ENCODE results near the gene CYSRT1.

The CYSRT1 gene

DNA sequence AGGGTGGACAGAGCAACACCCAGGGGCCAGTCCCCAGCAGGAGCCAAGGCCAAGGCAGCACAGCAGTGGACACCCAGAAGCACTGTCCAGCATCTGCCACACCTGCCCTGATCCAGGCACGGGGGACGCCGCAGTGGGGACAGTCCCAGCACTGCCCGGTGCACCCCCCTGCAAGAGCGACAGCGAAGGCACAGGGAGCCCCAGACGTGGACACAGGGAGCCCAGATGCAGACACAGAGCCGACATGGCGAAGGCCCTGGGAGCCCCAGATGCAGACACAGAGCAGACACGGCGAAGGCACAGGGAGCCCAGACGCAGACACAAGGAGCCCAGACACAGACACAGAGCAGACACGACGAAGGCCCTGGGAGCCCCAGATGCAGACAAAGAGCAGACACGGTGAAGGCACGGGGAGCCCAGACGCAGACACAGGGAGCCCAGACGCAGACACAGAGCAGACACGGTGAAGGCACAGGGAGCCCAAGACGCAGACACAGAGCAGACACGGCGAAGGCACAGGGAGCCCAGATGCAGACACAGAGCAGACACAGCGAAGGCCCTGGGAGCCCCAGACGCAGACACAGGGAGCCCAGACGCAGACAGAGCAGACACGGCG, 40.9 kb upstream of the CYSRT1 start:
- Histone ChIP-seq H3K4me3 (ENCODE audit: extremely low read depth, insufficient read depth, low read length, poor library complexity, severe bottlenecking) (no peak overlapping the region), H3K4me1 (ENCODE audit: control insufficient read depth, insufficient read depth, low read length, poor library complexity, severe bottlenecking) (peaks cover 10% of the 10 kb centered on the region), H3K9me3 (ENCODE audit: control insufficient read depth, low read length) (no peaks in the 10 kb centered on the region), H3K36me3 (ENCODE audit: control insufficient read depth, insufficient read depth, low read length) (peaks cover 52% of the 10 kb centered on the region), H3K27ac (ENCODE audit: low read depth, low read length, severe bottlenecking) (no peak overlapping the region)
- 94 to 97% methylated on average over 27 of the region's 27 CpGs for WGBS, 2 experiments (ENCODE audit: insufficient coverage in 2 of 2)

GRCh38 chr9:137184881-137185660, 39.9 kb upstream of the CYSRT1 start:
- H3K9me3 ChIP-seq (ENCODE audit: control insufficient read depth, low read length), result no peaks in the 10 kb centered on the region
- H3K4me1 ChIP-seq (ENCODE audit: control insufficient read depth, insufficient read depth, low read length, poor library complexity, severe bottlenecking), result peaks cover 18% of the 10 kb centered on the region
- WGBS, 2 experiments (ENCODE audit: insufficient coverage in 2 of 2), result 96 to 97% methylated on average over 42 to 47 of the region's 48 CpGs
- H3K27ac ChIP-seq (ENCODE audit: low read depth, low read length, severe bottlenecking), result no peak overlapping the region
- H3K36me3 ChIP-seq (ENCODE audit: control insufficient read depth, insufficient read depth, low read length), result peaks cover 52% of the 10 kb centered on the region
- H3K4me3 ChIP-seq (ENCODE audit: extremely low read depth, insufficient read depth, low read length, poor library complexity, severe bottlenecking), result no peak overlapping the region

DNA sequence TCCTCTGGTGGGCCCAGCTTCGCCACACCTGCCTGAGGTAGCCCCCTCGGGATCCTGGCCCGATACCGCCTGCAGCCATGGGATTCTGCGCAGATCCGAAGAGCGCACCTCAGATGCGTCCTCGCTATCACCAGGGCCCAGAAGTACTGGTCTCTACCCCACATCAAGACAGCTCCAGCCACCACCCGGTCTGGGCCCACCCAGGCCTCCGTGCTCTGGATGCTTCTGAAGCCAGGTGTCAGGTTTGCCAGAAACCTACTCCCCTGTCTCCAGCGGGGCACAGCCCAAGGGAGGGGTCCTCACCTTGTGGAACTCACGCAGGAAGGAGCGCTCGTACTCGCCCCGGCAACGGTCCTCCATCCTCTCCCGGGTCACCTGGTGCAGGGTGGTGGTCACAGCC, 39.1 kb upstream of the CYSRT1 start:
- Histone ChIP-seq H3K27ac (ENCODE audit: low read depth, low read length, severe bottlenecking) (no peak overlapping the region), H3K4me1 (ENCODE audit: control insufficient read depth, insufficient read depth, low read length, poor library complexity, severe bottlenecking) (peaks cover 21% of the 10 kb centered on the region), H3K36me3 (ENCODE audit: control insufficient read depth, insufficient read depth, low read length) (peaks cover 51% of the 10 kb centered on the region), H3K9me3 (ENCODE audit: control insufficient read depth, low read length) (no peaks in the 10 kb centered on the region), H3K4me3 (ENCODE audit: extremely low read depth, insufficient read depth, low read length, poor library complexity, severe bottlenecking) (no peak overlapping the region)
- 97% methylated on average over 16 to 19 of the region's 19 CpGs for WGBS, 2 experiments (ENCODE audit: insufficient coverage in 2 of 2)

DNA sequence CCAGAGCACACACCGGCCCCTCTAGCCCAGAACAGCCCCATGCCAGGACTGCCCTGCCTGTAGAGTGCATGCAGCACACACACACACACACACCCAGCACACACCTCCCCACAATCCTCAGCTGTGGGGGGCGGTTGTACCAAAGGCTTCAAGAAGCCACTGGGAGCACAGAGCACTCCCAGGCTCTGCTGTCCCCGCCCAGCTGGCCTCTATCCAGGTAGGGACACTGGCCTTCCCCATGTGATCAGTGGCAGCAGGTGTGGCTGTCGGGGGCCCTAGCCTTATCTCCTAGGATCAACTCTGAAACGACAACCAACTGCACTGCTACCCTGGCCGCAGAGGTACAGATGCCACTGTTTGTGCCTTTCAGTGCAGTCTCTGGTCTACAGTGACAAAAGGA, 38.6 kb upstream of the CYSRT1 start:
- H3K27ac ChIP-seq (ENCODE audit: low read depth, low read length, severe bottlenecking), result no peak overlapping the region
- WGBS, 2 experiments (ENCODE audit: insufficient coverage in 2 of 2), result 93 to 96% methylated on average over 5 to 6 of the region's 6 CpGs
- peaks cover 51% of the 10 kb centered on the region for H3K36me3 ChIP-seq (ENCODE audit: control insufficient read depth, insufficient read depth, low read length)
- peaks cover 21% of the 10 kb centered on the region for H3K4me1 ChIP-seq (ENCODE audit: control insufficient read depth, insufficient read depth, low read length, poor library complexity, severe bottlenecking)
- H3K4me3 ChIP-seq (ENCODE audit: extremely low read depth, insufficient read depth, low read length, poor library complexity, severe bottlenecking), result no peak overlapping the region
- H3K9me3 ChIP-seq (ENCODE audit: control insufficient read depth, low read length), result no peaks in the 10 kb centered on the region

- WGBS, 2 experiments (ENCODE audit: insufficient coverage in 2 of 2), result 89 to 95% methylated on average over 15 of the region's 15 CpGs
- Histone ChIP-seq H3K36me3 (ENCODE audit: control insufficient read depth, insufficient read depth, low read length) (peaks cover 51% of the 10 kb centered on the region), H3K9me3 (ENCODE audit: control insufficient read depth, low read length) (no peaks in the 10 kb centered on the region), H3K4me1 (ENCODE audit: control insufficient read depth, insufficient read depth, low read length, poor library complexity, severe bottlenecking) (peaks cover 21% of the 10 kb centered on the region), H3K27ac (ENCODE audit: low read depth, low read length, severe bottlenecking) (no peak overlapping the region), H3K4me3 (ENCODE audit: extremely low read depth, insufficient read depth, low read length, poor library complexity, severe bottlenecking) (peak overlapping the region; percentile 91)
Measured at GRCh38 chr9:137187386-137187785, 37.6 kb upstream of the CYSRT1 start.

GRCh38 chr9:137188086-137188489, 36.9 kb upstream of the CYSRT1 start:
- Histone ChIP-seq H3K4me3 (ENCODE audit: extremely low read depth, insufficient read depth, low read length, poor library complexity, severe bottlenecking) (peak overlapping the region; percentile 91), H3K9me3 (ENCODE audit: control insufficient read depth, low read length) (no peaks in the 10 kb centered on the region), H3K36me3 (ENCODE audit: control insufficient read depth, insufficient read depth, low read length) (peaks cover 46% of the 10 kb centered on the region), H3K27ac (ENCODE audit: low read depth, low read length, severe bottlenecking) (peak overlapping the region; percentile 94), H3K4me1 (ENCODE audit: control insufficient read depth, insufficient read depth, low read length, poor library complexity, severe bottlenecking) (peaks cover 21% of the 10 kb centered on the region)
- WGBS, 2 experiments (ENCODE audit: insufficient coverage in 2 of 2), result 0 to 1% methylated on average over 22 to 29 of the region's 31 CpGs

DNA sequence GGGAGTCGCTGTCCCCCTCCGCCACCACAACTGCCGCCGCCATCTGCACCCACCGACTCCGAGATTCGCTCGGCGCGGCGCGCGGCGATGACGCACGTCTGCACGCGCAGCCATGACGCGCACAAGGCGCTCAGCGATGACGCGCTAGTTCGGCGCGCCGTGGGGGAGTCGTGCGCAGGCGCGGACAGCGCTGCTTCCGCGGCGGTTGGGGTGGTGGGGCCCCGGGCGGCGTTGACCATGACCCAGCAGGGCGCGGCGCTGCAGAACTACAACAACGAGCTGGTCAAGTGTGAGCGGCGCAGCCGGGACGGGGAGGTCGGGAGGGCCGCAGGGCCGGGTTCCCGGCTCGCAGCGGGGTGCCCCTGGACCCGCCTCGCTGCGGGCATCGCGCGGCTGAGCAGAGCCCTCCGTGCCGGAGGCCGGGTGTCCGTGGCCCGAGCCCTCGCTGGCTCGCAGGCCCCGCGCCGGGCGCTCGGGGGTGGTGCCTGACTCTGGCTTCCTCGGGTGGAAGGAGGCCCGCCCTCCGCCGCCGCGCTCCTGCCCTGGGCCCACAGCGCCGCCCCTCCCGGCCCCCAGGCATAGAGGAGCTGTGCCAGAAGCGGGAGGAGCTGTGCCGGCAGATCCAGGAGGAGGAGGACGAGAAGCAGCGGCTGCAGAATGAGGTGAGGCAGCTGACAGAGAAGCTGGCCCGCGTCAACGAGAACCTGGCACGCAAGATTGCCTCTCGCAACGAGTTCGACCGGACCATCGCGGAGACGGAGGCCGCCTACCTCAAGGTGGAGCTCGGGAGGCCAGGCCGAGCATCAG, 36.3 kb upstream of the CYSRT1 start, which contains the start of the genes ANAPC2 and SSNA1:
Gene ANAPC2 (minus strand): TSS at position 71 of the 807 bp plus-strand sequence. CDS start 28 bp downstream, at position 43.
Gene SSNA1 (plus strand): TSS at position 187 of the 807 bp plus-strand sequence. CDS start 51 bp downstream, at position 238.
- 0 to 1% methylated on average over 77 to 94 of the region's 98 CpGs for WGBS, 2 experiments (ENCODE audit: insufficient coverage in 2 of 2)
- H3K27ac ChIP-seq (ENCODE audit: low read depth, low read length, severe bottlenecking), result peak within 1 kb of the TSS; percentile 94

DNA sequence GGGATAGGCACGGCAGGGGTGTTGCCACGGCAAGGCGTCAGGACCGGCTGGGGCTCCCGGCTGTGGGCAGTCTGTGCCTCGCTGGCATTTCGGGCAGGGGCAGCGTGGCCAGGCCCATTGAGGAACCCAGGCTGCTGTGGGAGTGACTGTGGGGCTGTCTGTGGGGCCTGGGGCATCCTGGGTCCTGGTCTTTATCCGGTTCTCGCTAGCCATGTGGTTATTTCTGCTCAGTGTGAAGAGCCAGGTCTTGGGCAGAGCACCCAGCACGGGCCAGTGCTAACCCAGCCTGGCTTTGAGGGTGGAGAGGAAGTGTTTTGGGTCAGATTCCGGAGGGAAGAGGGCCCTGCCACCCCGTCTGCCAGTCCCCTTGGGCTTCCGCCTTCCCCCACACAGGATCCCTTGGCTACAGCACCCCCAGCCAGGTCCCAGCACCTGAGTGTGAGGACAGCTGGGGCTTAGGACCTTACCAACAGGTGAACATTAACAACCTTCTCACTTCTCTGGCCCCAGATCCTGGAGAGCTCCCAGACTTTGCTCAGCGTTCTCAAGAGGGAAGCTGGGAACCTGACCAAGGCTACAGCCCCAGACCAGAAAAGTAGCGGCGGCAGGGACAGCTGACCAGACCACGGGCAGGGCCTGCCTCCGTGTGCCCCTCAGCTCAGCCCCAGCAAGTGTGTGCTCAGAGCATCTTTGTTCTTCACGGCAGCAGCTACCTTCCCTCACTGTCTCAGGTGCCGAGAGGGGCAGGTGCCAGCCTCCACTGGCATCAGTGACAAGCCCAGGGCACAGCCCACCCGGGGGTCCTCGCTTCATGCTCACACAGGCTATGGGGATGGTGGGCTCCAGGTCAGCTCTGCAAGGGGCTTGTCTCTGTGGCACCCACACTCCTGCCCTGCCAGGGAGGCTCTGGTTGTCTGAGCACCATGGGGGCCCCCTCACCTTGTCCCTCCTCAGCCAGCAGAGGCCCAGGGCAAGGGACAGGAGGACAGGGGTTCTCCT, 35.4 kb upstream of the CYSRT1 start:
- H3K4me1 ChIP-seq (ENCODE audit: control insufficient read depth, insufficient read depth, low read length, poor library complexity, severe bottlenecking), result peaks cover 21% of the 10 kb centered on the region
- H3K4me3 ChIP-seq (ENCODE audit: extremely low read depth, insufficient read depth, low read length, poor library complexity, severe bottlenecking), result peak overlapping the region; percentile 91
- 54 to 56% methylated on average over 18 to 21 of the region's 23 CpGs for WGBS, 2 experiments (ENCODE audit: insufficient coverage in 2 of 2)
- H3K9me3 ChIP-seq (ENCODE audit: control insufficient read depth, low read length), result no peaks in the 10 kb centered on the region
- H3K36me3 ChIP-seq (ENCODE audit: control insufficient read depth, insufficient read depth, low read length), result peaks cover 39% of the 10 kb centered on the region
- peak overlapping the region; percentile 94 for H3K27ac ChIP-seq (ENCODE audit: low read depth, low read length, severe bottlenecking)

More for the DNA sequence above, 36.3 kb upstream of the CYSRT1 start, which contains the start of the genes ANAPC2 and SSNA1:
- peaks cover 21% of the 10 kb centered on the region for H3K4me1 ChIP-seq (ENCODE audit: control insufficient read depth, insufficient read depth, low read length, poor library complexity, severe bottlenecking)
- H3K4me3 ChIP-seq (ENCODE audit: extremely low read depth, insufficient read depth, low read length, poor library complexity, severe bottlenecking), result peak within 1 kb of the TSS; percentile 91
- H3K36me3 ChIP-seq (ENCODE audit: control insufficient read depth, insufficient read depth, low read length), result peaks cover 42% of the 10 kb centered on the region
- no peaks in the 10 kb centered on the region for H3K9me3 ChIP-seq (ENCODE audit: control insufficient read depth, low read length)

DNA sequence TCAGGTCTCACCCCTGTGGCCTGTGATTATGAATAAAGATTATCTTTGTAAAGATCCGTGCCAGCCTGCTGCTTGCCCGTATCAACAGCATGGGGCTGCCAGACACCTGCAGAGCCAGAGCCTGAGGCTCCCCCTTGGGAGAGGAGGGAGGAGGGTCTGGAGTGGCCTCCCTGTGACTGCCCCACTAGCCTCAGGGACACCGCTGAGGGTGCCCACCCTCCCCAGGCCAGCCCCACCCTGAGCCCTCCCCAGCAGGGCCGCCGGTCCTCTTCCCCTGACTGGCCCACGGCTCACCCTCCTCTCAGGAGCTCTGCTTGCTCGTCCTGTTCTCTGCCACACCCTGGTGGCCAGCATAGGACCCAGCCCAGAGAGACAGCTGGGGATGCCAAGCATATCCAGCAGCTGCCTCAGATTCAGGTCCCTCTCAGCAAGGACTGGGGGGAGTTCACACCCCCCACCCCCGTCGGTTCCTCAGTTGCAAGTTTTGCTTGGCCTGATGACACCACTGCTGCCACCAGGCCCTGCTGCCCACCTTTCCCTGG, 34.6 kb upstream of the CYSRT1 start:
- WGBS, 2 experiments (ENCODE audit: insufficient coverage in 2 of 2), result 91 to 100% methylated on average over 2 to 7 of the region's 9 CpGs
- no peak overlapping the region for H3K27ac ChIP-seq (ENCODE audit: low read depth, low read length, severe bottlenecking)
- H3K36me3 ChIP-seq (ENCODE audit: control insufficient read depth, insufficient read depth, low read length), result peaks cover 39% of the 10 kb centered on the region
- no peaks in the 10 kb centered on the region for H3K9me3 ChIP-seq (ENCODE audit: control insufficient read depth, low read length)
- no peak overlapping the region for H3K4me3 ChIP-seq (ENCODE audit: extremely low read depth, insufficient read depth, low read length, poor library complexity, severe bottlenecking)
- peaks cover 21% of the 10 kb centered on the region for H3K4me1 ChIP-seq (ENCODE audit: control insufficient read depth, insufficient read depth, low read length, poor library complexity, severe bottlenecking)
